Neural crest cell (in vitro differentiated cells): ENCODE results near the gene WNT8B. TPM values are rescaled to one million over a fixed set of nuclear protein-coding genes. Genes with fewer than 3 reads are reported as not detected.

Experiments
- DNase-seq: peaks from one replicate; pipeline ENCODE4 v3.0.0; 2021; ENCODE audit warnings: low read depth, mixed read lengths, low spot score
- H3K27ac Mint-ChIP-seq: one replicate; pipeline ENCODE4 v1.8.0; 2021; ENCODE audit warnings: mild to moderate bottlenecking, mixed read lengths; ENCODE audit not compliant: unreplicated experiment
- H3K27me3 Mint-ChIP-seq: 2 replicates; pipeline ENCODE4 v1.8.0; 2021; ENCODE audit warnings: low read depth, mild to moderate bottlenecking, mixed read lengths
- H3K36me3 Mint-ChIP-seq: 2 replicates; pipeline ENCODE4 v1.8.0; 2021; ENCODE audit warnings: low read depth, mild to moderate bottlenecking, mixed read lengths
- H3K4me1 Mint-ChIP-seq: 2 replicates; pipeline ENCODE4 v1.8.0; 2021; ENCODE audit warnings: mixed read lengths
- H3K4me3 Mint-ChIP-seq: one replicate; pipeline ENCODE4 v1.8.0; 2021; ENCODE audit warnings: mild to moderate bottlenecking, mixed read lengths
- H3K9me3 Mint-ChIP-seq: 2 replicates; pipeline ENCODE4 v1.8.0; 2021; ENCODE audit warnings: mixed read lengths
- CTCF ChIP-seq: fragments of 200-600 bp; sonication (generic); conservative IDR thresholded peaks from 2 replicates; pipeline ENCODE4 v1.5.0; 2021; ENCODE audit warnings: antibody characterized with exemption, mild to moderate bottlenecking
- total RNA-seq: library from RNA; stranded (reverse); gene quantifications from 2 replicates; pipeline ENCODE4 v1.2.1, GENCODE V29; 2021

The WNT8B gene
- total RNA-seq, 1 donor from 2014 or later = 4.2 TPM

GRCh38 chr10:100529475-100530298, 66.9 kb downstream of the WNT8B start, which contains the start of gene NDUFB8:
Gene NDUFB8 (minus strand): TSS chr10:100529871. CDS start chr10:100529851, 20 bp downstream.
- peak within 1 kb of the TSS; percentile 100 for H3K4me3 Mint-ChIP-seq
- peaks cover 23% of the 10 kb centered on the region for H3K4me1 Mint-ChIP-seq
- no peaks in the 10 kb centered on the region for H3K27me3 Mint-ChIP-seq
- no peak for TF ChIP-seq CTCF
- no peaks in the 10 kb centered on the region for H3K9me3 Mint-ChIP-seq
- peak within 1 kb of the TSS; percentile 100 for H3K27ac Mint-ChIP-seq
- peaks cover 5% of the 10 kb centered on the region for H3K36me3 Mint-ChIP-seq
- peak; percentile 90 for DNase-seq

DNA sequence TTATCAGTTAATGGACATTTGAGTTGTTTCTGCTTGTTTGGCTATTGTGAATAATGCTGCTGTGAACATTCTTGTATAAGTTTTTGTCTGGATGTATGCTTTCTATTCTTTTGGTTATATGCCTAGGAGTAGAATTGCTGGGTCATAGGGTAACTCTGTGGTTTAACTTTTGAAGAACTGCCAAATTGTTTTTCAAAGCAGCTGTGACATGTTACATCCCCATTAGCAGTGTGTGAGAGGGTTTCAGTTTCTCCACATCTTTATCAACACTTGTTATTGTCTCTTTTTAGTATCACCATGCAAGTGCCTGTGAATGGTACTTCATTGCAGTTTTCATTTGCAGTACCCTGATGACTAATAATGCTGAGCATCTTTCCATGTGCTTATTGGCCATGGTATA, 69.0 kb downstream of the WNT8B start:
- TF ChIP-seq CTCF = no peak
- H3K27ac Mint-ChIP-seq = no peak overlapping the region

More for the DNA sequence above, 69.0 kb downstream of the WNT8B start:
- Mint-ChIP-seq H3K36me3 (peaks cover 2% of the 10 kb centered on the region), H3K4me1 (peaks cover 23% of the 10 kb centered on the region), H3K4me3 (peak overlapping the region; percentile 49), H3K9me3 (no peaks in the 10 kb centered on the region), H3K27me3 (no peaks in the 10 kb centered on the region)
- DNase-seq = no peak

Other genes with a start within 250 kb of the WNT8B start
- gene CHUK, start 233.4 kb upstream of the WNT8B start, total RNA-seq = 21.4 and 24.4 TPM in 2 replicates
- gene CWF19L1, start 195.4 kb upstream of the WNT8B start, total RNA-seq = 29.2 and 33.2 TPM in 2 replicates
- gene BLOC1S2, start 176.3 kb upstream of the WNT8B start, total RNA-seq = 32.9 and 37.5 TPM in 2 replicates
- gene PKD2L1, start 132.8 kb upstream of the WNT8B start, total RNA-seq = 0.14 TPM in 1 of 2 replicates, not detected in the other
- 969 and 975 TPM in 2 replicates for gene SCD, start 115.8 kb upstream of the WNT8B start, total RNA-seq
- gene SEC31B, start 56.9 kb downstream of the WNT8B start, total RNA-seq = 18.1 and 18.7 TPM in 2 replicates
- 200 and 235 TPM in 2 replicates for gene NDUFB8, start 66.9 kb downstream of the WNT8B start, total RNA-seq
- 55.7 and 62.9 TPM in 2 replicates for gene HIF1AN, start 72.9 kb downstream of the WNT8B start, total RNA-seq